ENCODE data around the gene SH3D21.

The SH3D21 gene

DNA sequence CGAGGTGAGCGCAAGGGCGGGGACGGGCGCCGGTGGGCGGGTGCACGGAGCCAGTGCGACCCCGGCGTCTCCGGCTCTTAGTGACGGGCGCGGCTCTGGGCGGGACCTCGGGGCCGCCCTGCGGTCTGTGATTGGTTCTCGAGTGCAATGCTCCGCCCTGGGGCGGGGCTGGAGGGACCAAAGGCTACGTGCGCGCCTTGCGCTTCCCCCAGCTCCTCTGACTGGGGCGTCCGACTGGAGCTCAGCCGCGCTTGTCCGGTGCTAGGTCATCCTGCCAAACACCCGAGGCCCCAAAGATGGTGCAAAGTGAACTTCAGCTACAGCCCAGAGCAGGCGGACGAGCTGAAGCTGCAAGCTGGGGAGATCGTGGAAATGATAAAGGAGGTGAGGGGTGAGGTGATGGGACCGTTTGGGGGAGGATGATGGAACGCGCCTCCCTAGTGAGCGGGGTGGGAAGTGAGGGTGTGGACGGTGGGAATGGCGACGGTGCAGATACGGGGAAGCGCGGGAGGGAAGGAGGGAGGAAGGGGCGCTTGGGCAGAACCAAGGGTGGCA lies 811 bp downstream of the SH3D21 start (continued):
- no peak for TF ChIP-seq PRDM2 (tag by site-specific recombination; IDR thresholded peaks at IDR 0.05; ENCODE audit: borderline replicate concordance)
- no peak for TF ChIP-seq ZNF16 (tag by site-specific recombination; IDR thresholded peaks at IDR 0.05; ENCODE audit: low read depth)
- no peak for TF ChIP-seq ZNF211 (tag by site-specific recombination; IDR thresholded peaks at IDR 0.05; ENCODE audit: low read depth)
- TF ChIP-seq ZNF704 (tag by site-specific recombination; IDR thresholded peaks at IDR 0.05) = no peak
- TF ChIP-seq ZNF157 (tag by site-specific recombination; IDR thresholded peaks at IDR 0.05) = no peak
- peak; percentile 91 for TF ChIP-seq ZNF18 (tag by site-specific recombination; IDR thresholded peaks at IDR 0.05)
- no peak for TF ChIP-seq ZNF510 (tag by site-specific recombination; IDR thresholded peaks at IDR 0.05; ENCODE audit: insufficient replicate concordance)
- no peak for TF ChIP-seq TCF7L2 (IDR thresholded peaks at IDR 0.05; ENCODE audit: borderline replicate concordance, low read depth, low read length)

GRCh38 chr1:36307601-36308330 lies 1.6 kb downstream of the SH3D21 start:
- H3K9me3 ChIP-seq (ENCODE audit: control insufficient read depth, insufficient read depth, low read depth, low read length) = no peaks in the 10 kb centered on the region
- ChIA-PET POLR2A (interaction anchor here (0.5 to 2.4 kb wide), 10 partner anchors 10 to 158 kb away, joined by 4 to 11 read pairs (median 5); partner anchors contain the start of genes EVA1B, LSM10 and TRAPPC3), CTCF (no interaction called here)
- H3K27ac ChIP-seq (ENCODE audit: extremely low read depth, low read depth, low read length) = no peak overlapping the region
- no peaks in the 10 kb centered on the region for H3K4me1 ChIP-seq (ENCODE audit: control insufficient read depth, insufficient read depth, low read length)
- H3K4me3 ChIP-seq (ENCODE audit: low read depth, low read length) = no peak overlapping the region
- peaks cover 0 to 71% of the 10 kb centered on the region in 2 experiments; a peak in 2 of 3 replicates for H3K36me3 ChIP-seq (ENCODE audit: control insufficient read depth in 2 of 2, insufficient read depth in 1 of 2, low read length in 2 of 2)
- TF ChIP-seq, protein P1, sequence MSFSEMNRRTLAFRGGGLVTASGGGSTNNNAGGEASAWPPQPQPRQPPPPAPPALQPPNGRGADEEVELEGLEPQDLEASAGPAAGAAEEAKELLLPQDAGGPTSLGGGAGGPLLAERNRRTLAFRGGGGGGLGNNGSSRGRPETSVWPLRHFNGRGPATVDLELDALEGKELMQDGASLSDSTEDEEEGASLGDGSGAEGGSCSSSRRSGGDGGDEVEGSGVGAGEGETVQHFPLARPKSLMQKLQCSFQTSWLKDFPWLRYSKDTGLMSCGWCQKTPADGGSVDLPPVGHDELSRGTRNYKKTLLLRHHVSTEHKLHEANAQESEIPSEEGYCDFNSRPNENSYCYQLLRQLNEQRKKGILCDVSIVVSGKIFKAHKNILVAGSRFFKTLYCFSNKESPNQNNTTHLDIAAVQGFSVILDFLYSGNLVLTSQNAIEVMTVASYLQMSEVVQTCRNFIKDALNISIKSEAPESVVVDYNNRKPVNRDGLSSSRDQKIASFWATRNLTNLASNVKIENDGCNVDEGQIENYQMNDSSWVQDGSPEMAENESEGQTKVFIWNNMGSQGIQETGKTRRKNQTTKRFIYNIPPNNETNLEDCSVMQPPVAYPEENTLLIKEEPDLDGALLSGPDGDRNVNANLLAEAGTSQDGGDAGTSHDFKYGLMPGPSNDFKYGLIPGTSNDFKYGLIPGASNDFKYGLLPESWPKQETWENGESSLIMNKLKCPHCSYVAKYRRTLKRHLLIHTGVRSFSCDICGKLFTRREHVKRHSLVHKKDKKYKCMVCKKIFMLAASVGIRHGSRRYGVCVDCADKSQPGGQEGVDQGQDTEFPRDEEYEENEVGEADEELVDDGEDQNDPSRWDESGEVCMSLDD (tag by site-specific recombination; IDR thresholded peaks at IDR 0.05) = no peak
- TF ChIP-seq, protein P2, sequence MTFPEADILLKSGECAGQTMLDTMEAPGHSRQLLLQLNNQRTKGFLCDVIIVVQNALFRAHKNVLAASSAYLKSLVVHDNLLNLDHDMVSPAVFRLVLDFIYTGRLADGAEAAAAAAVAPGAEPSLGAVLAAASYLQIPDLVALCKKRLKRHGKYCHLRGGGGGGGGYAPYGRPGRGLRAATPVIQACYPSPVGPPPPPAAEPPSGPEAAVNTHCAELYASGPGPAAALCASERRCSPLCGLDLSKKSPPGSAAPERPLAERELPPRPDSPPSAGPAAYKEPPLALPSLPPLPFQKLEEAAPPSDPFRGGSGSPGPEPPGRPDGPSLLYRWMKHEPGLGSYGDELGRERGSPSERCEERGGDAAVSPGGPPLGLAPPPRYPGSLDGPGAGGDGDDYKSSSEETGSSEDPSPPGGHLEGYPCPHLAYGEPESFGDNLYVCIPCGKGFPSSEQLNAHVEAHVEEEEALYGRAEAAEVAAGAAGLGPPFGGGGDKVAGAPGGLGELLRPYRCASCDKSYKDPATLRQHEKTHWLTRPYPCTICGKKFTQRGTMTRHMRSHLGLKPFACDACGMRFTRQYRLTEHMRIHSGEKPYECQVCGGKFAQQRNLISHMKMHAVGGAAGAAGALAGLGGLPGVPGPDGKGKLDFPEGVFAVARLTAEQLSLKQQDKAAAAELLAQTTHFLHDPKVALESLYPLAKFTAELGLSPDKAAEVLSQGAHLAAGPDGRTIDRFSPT (tag by site-specific recombination; IDR thresholded peaks at IDR 0.05) = 0 out of 2 replicates have a peak, but pooled peaks have one; percentile 5

All from HEK293 (cell line).